ENCODE measurements around the gene GOPC.

GOPC gene

GRCh38 chr6:117531809-117532725 lies 70.2 kb downstream of the GOPC start:
- no peak overlapping the region for H3K4me3 ChIP-seq (ENCODE audit: severe bottlenecking)
- H3K27me3 ChIP-seq (ENCODE audit: insufficient read depth, poor library complexity, severe bottlenecking), result no peaks in the 10 kb centered on the region
- H3K9me3 ChIP-seq (ENCODE audit: severe bottlenecking), result no peaks in the 10 kb centered on the region
- peaks cover 87% of the 10 kb centered on the region for H3K36me3 ChIP-seq (ENCODE audit: low read depth)
- DNase-seq (ENCODE audit: low spot score) (no peak), ATAC-seq (ENCODE audit: low read depth) (no peak)
- H3K27ac ChIP-seq (ENCODE audit: poor library complexity, severe bottlenecking), result no peak overlapping the region
- TF ChIP-seq CTCF (IDR thresholded peaks at IDR 0.05; ENCODE audit: poor library complexity, severe bottlenecking), result no peak
- H3K4me1 ChIP-seq (ENCODE audit: insufficient read depth, poor library complexity, severe bottlenecking), result peaks cover 11% of the 10 kb centered on the region

- ATAC-seq (ENCODE audit: low read depth), result no peak
- no peak for DNase-seq (ENCODE audit: low spot score)
- Histone ChIP-seq H3K36me3 (ENCODE audit: low read depth) (peaks cover 87% of the 10 kb centered on the region), H3K27ac (ENCODE audit: poor library complexity, severe bottlenecking) (peak overlapping the region; percentile 7), H3K9me3 (ENCODE audit: severe bottlenecking) (no peaks in the 10 kb centered on the region), H3K27me3 (ENCODE audit: insufficient read depth, poor library complexity, severe bottlenecking) (no peaks in the 10 kb centered on the region), H3K4me1 (ENCODE audit: insufficient read depth, poor library complexity, severe bottlenecking) (peaks cover 9% of the 10 kb centered on the region), H3K4me3 (ENCODE audit: severe bottlenecking) (no peak overlapping the region)
- TF ChIP-seq CTCF (IDR thresholded peaks at IDR 0.05; ENCODE audit: poor library complexity, severe bottlenecking), result no peak
These were observed 71.0 kb downstream of the GOPC start for GRCh38 chr6:117531346-117531745.

- peak overlapping the region; percentile 7 for H3K27ac ChIP-seq (ENCODE audit: poor library complexity, severe bottlenecking)
- H3K4me1 ChIP-seq (ENCODE audit: insufficient read depth, poor library complexity, severe bottlenecking), result peaks cover 2% of the 10 kb centered on the region
- no peaks in the 10 kb centered on the region for H3K9me3 ChIP-seq (ENCODE audit: severe bottlenecking)
- ATAC-seq (ENCODE audit: low read depth), result no peak
- peaks cover 87% of the 10 kb centered on the region for H3K36me3 ChIP-seq (ENCODE audit: low read depth)
- no peaks in the 10 kb centered on the region for H3K27me3 ChIP-seq (ENCODE audit: insufficient read depth, poor library complexity, severe bottlenecking)
- no peak overlapping the region for H3K4me3 ChIP-seq (ENCODE audit: severe bottlenecking)
- DNase-seq (ENCODE audit: low spot score), result no peak
- TF ChIP-seq CTCF (IDR thresholded peaks at IDR 0.05; ENCODE audit: poor library complexity, severe bottlenecking), result no peak
These were observed 71.7 kb downstream of the GOPC start for GRCh38 chr6:117530467-117531242.

- Histone ChIP-seq H3K36me3 (ENCODE audit: low read depth) (peaks cover 87% of the 10 kb centered on the region), H3K9me3 (ENCODE audit: severe bottlenecking) (no peaks in the 10 kb centered on the region), H3K4me1 (ENCODE audit: insufficient read depth, poor library complexity, severe bottlenecking) (no peaks in the 10 kb centered on the region), H3K27me3 (ENCODE audit: insufficient read depth, poor library complexity, severe bottlenecking) (no peaks in the 10 kb centered on the region), H3K4me3 (ENCODE audit: severe bottlenecking) (no peak overlapping the region), H3K27ac (ENCODE audit: poor library complexity, severe bottlenecking) (no peak overlapping the region)
- ATAC-seq (ENCODE audit: low read depth) (no peak), DNase-seq (ENCODE audit: low spot score) (no peak)
- TF ChIP-seq CTCF (IDR thresholded peaks at IDR 0.05; ENCODE audit: poor library complexity, severe bottlenecking), result no peak
These were observed 76.7 kb downstream of the GOPC start for GRCh38 chr6:117525607-117526006.

Data from RWPE2 (cell line).